Dedifferentiated amniotic fluid mesenchymal stem cell (primary cell): ENCODE results near the gene TFAP2A.

Experiments
- DNase-seq: peaks from one replicate; pipeline ENCODE4 v3.0.0-alpha.2; 2016; ENCODE audit errors: extremely low spot score

The TFAP2A gene

GRCh38 chr6:10425975-10426780, 11.3 kb upstream of the TFAP2A start:
- DNase-seq, result no peak

GRCh38 chr6:10425176-10425974, 10.5 kb upstream of the TFAP2A start:
- no peak for DNase-seq

DNA sequence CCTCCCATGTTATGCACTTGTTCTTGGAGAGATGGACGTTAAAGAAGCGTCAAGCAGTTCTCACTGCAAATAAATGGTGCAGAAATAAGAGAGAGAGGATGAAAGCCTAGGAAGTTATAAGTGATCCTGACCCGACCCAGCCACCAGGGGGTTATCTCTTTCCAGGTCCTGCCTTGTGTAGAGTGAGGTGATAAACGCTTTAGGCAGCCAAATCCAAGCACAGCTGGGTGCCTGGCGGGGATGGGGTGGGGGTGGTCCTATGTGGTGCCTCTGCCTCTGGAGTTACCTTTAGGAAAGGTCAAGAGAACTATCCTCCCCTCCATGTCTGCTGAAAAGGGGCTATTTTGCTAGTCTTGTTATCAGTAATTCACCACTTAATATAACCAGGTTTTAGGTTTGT, 9.2 kb upstream of the TFAP2A start:
- no peak for DNase-seq

DNA sequence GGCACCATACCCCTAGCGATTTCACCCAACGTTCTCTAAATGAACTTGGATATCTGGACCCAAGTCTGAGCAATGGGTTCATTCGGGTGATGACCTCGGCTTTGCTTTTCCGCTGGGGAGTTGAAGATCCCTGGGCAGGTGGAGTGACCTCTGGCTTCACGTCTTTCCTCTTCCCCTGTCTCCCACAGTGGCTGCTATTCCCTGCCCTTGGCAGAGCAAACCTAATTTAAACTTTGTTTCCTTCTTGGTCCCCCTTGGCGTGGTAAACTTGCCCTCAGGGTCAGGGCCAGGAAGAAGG, 7.8 kb upstream of the TFAP2A start:
- no peak for DNase-seq

DNA sequence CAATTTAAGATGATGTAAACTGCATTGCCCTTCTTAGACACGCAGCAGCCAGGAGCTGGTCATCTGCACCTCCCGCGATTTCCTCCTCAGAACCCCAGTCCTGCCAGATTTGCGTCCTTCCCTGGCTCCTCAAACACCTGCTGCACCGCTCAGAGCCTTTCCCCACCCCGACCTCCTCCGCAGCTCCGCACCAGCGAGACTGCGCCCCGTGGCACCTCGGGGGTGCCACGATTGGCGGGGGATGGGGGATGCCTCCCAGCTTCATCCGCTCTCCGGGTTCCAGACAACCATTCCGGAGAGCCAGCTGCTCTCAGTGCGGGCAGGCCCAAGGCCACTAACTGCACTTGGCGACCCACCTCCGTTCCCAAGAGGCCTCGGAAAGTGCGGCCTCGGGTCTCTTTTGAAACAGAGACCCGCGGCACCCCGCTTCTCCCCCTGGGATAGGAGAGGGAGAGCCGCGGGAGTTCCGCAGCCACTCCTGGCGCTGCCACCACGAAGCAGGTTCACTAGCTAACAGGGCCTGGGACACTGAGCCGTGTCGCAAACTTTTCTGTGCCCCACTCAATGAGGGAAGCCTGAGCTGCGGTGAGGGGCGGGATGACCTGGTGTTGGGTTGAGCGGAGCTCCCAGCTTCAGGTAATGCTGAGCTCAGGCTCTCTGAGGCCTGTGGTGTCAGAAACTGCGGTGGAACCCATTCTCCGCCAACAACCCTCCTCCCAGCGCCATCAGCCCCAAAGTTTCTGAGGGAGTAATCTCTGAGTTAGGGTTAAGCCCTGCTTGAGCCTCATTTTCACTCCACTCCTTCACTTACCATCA, 7.3 kb upstream of the TFAP2A start:
- no peak for DNase-seq

GRCh38 chr6:10421158-10421920, 6.5 kb upstream of the TFAP2A start:
- DNase-seq, result no peak

DNA sequence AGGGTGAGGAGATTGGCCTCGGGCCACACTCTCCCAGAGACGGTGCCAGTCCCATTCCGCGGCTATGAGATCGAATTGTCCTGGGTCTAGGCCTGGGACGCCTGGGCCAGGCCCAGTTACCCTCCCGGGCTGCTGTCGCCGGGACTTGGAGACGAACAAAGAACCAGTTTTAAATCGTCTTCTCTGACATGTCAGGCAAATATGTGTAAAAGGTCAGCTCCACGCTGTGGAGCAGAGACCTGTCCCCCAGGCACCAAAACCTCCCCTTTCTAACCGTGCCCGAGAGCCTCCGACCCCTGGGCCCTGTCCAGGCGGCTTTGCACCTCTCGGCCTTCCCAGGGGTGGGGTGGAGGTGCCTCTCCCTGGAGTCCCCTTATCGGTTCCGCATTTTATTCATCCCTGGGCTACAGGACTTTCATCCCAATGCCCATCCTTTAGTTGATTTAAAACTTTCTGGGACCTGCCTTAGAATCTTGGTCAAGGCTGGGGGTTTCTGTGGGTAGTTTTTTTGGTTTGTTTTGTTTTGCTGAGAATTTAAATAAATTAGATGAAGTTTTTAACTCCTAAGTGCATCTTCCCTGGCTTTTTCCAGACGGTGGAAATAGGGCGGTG, 5.8 kb upstream of the TFAP2A start:
- DNase-seq, result no peak

GRCh38 chr6:10419749-10420545, 5.1 kb upstream of the TFAP2A start:
- no peak for DNase-seq

GRCh38 chr6:10418862-10419748, 4.2 kb upstream of the TFAP2A start:
- DNase-seq, result no peak

GRCh38 chr6:10418361-10418861, 3.5 kb upstream of the TFAP2A start:
- no peak for DNase-seq

DNA sequence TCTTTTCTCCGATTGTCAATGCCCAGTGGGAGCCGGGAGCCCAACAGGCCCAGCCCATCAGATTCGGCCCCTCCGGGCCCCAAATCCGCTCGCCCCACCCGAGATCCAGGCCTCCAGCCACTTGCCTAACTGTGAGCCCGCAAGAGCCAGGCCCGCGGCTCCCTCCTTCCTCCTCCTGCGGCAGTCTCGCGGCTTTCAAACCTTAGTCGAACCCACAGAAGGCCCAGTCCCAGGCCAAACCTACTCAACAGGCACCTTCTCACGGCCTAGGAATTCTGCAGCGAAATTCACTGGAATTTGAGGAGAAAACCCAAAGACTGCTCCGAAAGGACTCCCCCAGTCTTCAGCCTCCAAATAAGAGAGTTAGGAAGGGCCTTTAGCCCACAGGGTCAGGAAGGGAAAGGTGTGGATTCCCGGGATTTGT, 2.8 kb upstream of the TFAP2A start:
- no peak for DNase-seq

GRCh38 chr6:10416863-10417641, 2.2 kb upstream of the TFAP2A start:
- no peak for DNase-seq

DNA sequence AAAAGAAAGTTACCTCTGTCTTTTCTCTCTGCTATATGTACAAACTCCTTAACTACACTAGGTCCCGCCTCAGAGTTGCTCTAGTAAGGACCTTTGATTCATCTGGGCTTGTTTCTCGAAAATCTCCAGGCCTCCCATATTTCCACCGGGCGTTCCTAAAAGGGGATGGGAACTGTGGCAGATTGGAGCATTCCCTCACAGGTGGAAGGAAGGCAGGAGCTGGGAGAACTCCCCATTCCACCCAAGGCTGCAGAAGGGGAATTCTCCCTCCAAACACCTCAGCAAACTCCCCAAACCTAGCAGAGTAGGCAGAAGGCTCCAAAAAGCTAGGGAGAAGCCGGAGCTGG, 1.6 kb upstream of the TFAP2A start:
- DNase-seq, result no peak

DNA sequence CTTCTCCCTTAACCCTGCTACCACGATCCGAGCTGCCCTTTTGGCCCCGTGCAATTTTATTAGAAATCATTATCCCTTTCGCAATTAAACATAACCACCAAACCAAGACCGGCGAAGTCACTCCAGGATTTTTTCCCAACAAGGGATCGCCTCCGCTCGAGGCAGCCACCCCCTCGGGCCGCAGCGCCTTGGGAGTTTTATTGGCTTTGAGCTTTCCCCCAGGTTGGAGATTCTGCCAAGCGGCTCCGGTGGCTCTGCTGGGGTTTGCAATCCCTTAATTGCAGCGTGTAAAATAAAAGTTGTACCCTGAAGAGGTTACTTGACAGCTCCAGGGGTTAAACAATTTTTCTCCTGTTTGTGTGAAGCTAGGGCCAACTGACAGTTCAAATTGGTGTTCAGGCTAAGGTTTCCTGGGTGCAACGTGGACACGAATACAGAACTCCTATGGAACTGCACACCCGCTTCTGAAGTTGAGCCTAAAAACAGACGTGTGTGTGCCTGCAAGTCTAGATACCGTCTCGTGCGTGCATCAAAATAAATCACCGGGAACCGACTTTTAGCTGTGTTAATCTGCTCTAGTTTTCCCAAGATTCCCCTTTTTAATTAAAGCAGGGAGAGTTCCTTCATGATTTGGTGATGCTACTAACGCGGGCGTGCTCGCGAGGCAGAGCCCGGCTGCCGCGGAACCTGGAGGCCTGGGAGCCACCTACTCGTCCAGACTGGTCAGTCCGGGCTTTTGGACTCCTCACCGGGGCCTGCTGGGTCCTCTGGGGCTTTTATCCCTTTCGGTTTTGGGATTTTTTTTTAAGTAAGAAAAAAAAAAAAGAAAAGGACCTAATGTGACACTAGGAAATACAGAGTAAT, 975 bp upstream of the TFAP2A start:
- no peak for DNase-seq

DNA sequence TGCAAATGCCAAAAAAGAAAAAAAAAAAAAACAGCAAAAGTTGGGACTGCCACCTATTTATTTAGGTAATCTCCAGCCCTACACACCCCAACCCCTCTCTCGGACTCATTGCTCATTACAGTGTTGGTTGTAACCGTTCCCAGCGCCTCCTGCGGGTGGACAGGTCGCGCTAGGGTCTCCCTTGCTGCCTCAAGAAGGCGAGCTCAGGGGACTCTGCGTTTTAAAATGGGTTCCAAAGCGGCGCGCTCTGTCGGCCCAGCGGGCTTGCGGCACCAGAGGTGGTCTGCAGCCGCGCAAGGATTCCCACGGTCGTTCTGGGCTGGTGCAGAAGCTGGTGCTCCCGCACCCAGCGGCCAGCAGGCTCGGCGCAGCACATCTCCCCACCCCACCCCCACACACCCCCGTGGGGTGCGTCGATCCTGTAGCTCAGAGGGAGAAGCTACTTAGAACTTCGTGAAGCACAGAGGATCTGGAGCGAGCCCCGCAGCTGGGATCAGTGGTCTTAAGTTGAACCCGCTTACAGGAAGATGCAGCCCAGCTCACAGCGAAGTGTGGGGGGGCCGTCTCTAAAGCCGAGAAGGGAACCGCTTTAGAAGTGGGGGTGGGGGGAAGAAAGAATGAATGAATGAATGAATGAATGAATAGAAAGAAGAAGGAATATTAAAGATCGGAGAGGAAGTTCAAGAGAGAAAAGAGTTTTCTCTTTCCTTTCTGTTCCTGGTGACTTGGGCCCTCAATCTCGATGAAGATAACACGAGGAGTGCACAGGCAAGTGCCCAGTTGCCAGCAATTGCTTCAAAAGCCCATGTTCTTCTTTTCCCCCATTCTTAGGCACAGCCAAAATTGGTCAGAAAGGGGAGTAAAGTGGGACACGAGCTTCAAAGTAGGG, 780 bp downstream of the TFAP2A start:
- peak; percentile 55 for DNase-seq

GRCh38 chr6:10413262-10413849, 1.5 kb downstream of the TFAP2A start:
- no peak for DNase-seq
